Measurements from ENCODE around the gene TMED10.
A peak's percentile ranks its signal among the peaks of the same experiment; 100 is the strongest.

Gene TMED10

DNA sequence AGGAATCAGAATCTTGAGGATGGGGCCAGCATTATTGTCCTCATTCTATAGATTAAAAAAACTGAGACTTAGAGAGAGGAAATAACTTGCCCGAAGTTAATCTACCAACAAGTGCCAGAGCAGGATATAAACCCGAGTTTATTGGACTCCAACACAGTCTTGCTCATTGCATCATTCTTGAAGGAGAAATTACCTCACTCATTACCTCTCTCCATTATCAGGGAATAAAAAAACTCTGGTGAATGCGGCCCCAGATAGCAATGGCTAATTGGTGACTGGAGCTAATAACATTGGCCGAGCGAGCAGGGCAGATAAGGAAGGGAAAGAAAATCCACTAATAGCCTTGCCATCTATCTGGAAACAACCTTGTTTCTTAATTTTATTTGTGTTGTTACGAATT, 24.7 kb upstream of the TMED10 start:
- Histone ChIP-seq H3K27ac (ENCODE audit: extremely low read depth, low read depth, low read length) (no peak overlapping the region), H3K9me3 (ENCODE audit: control insufficient read depth, insufficient read depth, low read depth, low read length) (no peaks in the 10 kb centered on the region), H3K36me3 (ENCODE audit: control insufficient read depth in 2 of 2, insufficient read depth in 1 of 2, low read length in 2 of 2) (no peaks in the 10 kb centered on the region), H3K4me3 (ENCODE audit: low read depth, low read length) (no peak overlapping the region), H3K4me1 (ENCODE audit: control insufficient read depth, insufficient read depth, low read length) (no peaks in the 10 kb centered on the region)
- POLR2A ChIA-PET, result no interaction called here
- CTCF ChIA-PET, result no interaction called here
- TF ChIP-seq, protein P1, sequence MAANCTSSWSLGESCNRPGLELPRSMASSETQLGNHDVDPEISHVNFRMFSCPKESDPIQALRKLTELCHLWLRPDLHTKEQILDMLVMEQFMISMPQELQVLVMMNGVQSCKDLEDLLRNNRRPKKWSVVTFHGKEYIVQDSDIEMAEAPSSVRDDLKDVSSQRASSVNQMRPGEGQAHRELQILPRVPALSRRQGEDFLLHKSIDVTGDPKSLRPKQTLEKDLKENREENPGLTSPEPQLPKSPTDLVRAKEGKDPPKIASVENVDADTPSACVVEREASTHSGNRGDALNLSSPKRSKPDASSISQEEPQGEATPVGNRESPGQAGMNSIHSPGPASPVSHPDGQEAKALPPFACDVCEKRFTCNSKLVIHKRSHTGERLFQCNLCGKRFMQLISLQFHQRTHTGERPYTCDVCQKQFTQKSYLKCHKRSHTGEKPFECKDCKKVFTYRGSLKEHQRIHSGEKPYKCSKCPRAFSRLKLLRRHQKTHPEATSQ (tag by site-specific recombination; IDR thresholded peaks at IDR 0.05), result no peak
- TF ChIP-seq ZNF404 (tag by site-specific recombination; IDR thresholded peaks at IDR 0.05) (no peak), GFI1B (tag by site-specific recombination; IDR thresholded peaks at IDR 0.05) (no peak), ZNF311 (tag by site-specific recombination; IDR thresholded peaks at IDR 0.05; ENCODE audit: borderline replicate concordance) (no peak), ZBTB17 (tag by site-specific recombination; IDR thresholded peaks at IDR 0.05) (no peak), SCRT2 (tag by site-specific recombination; IDR thresholded peaks at IDR 0.05) (peak; percentile 65), SP7 (tag by site-specific recombination; IDR thresholded peaks at IDR 0.05) (no peak), ZBTB48 (tag by site-specific recombination; IDR thresholded peaks at IDR 0.05) (no peak), ZNF350 (tag by site-specific recombination; IDR thresholded peaks at IDR 0.05) (no peak), ZNF792 (tag by site-specific recombination; IDR thresholded peaks at IDR 0.05) (no peak), SETDB1 (IDR thresholded peaks at IDR 0.05; ENCODE audit: insufficient read length, low read length) (no peak), ZNF837 (tag by site-specific recombination; IDR thresholded peaks at IDR 0.05) (no peak), ZNF426 (tag by site-specific recombination; IDR thresholded peaks at IDR 0.05) (no peak), ZNF121 (tag by site-specific recombination; IDR thresholded peaks at IDR 0.05) (no peak), ZNF660 (tag by site-specific recombination; IDR thresholded peaks at IDR 0.05) (0 out of 2 replicates have a peak, but pooled peaks have one; percentile 21), ZNF610 (tag by site-specific recombination; IDR thresholded peaks at IDR 0.05; ENCODE audit: borderline replicate concordance) (no peak), ZNF10 (tag by site-specific recombination; IDR thresholded peaks at IDR 0.05) (peak; percentile 60; the same call in 1 of the 2 replicates), FEZF1 (tag by site-specific recombination; IDR thresholded peaks at IDR 0.05) (peak; percentile 44; the same call in 1 of the 2 replicates), ZNF600 (tag by site-specific recombination; IDR thresholded peaks at IDR 0.05) (0 out of 2 replicates have a peak, but pooled peaks have one; percentile 20)
- TF ChIP-seq, protein P2, sequence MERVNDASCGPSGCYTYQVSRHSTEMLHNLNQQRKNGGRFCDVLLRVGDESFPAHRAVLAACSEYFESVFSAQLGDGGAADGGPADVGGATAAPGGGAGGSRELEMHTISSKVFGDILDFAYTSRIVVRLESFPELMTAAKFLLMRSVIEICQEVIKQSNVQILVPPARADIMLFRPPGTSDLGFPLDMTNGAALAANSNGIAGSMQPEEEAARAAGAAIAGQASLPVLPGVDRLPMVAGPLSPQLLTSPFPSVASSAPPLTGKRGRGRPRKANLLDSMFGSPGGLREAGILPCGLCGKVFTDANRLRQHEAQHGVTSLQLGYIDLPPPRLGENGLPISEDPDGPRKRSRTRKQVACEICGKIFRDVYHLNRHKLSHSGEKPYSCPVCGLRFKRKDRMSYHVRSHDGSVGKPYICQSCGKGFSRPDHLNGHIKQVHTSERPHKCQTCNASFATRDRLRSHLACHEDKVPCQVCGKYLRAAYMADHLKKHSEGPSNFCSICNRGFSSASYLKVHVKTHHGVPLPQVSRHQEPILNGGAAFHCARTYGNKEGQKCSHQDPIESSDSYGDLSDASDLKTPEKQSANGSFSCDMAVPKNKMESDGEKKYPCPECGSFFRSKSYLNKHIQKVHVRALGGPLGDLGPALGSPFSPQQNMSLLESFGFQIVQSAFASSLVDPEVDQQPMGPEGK (tag by site-specific recombination; IDR thresholded peaks at IDR 0.05), result no peak
- TF ChIP-seq, protein P3, sequence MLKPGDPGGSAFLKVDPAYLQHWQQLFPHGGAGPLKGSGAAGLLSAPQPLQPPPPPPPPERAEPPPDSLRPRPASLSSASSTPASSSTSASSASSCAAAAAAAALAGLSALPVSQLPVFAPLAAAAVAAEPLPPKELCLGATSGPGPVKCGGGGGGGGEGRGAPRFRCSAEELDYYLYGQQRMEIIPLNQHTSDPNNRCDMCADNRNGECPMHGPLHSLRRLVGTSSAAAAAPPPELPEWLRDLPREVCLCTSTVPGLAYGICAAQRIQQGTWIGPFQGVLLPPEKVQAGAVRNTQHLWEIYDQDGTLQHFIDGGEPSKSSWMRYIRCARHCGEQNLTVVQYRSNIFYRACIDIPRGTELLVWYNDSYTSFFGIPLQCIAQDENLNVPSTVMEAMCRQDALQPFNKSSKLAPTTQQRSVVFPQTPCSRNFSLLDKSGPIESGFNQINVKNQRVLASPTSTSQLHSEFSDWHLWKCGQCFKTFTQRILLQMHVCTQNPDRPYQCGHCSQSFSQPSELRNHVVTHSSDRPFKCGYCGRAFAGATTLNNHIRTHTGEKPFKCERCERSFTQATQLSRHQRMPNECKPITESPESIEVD (tag by site-specific recombination; IDR thresholded peaks at IDR 0.05), result 0 out of 2 replicates have a peak, but pooled peaks have one; percentile 27
- TF ChIP-seq, protein P4, sequence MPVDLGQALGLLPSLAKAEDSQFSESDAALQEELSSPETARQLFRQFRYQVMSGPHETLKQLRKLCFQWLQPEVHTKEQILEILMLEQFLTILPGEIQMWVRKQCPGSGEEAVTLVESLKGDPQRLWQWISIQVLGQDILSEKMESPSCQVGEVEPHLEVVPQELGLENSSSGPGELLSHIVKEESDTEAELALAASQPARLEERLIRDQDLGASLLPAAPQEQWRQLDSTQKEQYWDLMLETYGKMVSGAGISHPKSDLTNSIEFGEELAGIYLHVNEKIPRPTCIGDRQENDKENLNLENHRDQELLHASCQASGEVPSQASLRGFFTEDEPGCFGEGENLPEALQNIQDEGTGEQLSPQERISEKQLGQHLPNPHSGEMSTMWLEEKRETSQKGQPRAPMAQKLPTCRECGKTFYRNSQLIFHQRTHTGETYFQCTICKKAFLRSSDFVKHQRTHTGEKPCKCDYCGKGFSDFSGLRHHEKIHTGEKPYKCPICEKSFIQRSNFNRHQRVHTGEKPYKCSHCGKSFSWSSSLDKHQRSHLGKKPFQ (tag by site-specific recombination; IDR thresholded peaks at IDR 0.05), result no peak
- TF ChIP-seq, protein P5, sequence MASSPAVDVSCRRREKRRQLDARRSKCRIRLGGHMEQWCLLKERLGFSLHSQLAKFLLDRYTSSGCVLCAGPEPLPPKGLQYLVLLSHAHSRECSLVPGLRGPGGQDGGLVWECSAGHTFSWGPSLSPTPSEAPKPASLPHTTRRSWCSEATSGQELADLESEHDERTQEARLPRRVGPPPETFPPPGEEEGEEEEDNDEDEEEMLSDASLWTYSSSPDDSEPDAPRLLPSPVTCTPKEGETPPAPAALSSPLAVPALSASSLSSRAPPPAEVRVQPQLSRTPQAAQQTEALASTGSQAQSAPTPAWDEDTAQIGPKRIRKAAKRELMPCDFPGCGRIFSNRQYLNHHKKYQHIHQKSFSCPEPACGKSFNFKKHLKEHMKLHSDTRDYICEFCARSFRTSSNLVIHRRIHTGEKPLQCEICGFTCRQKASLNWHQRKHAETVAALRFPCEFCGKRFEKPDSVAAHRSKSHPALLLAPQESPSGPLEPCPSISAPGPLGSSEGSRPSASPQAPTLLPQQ (tag by site-specific recombination; IDR thresholded peaks at IDR 0.05), result no peak
- TF ChIP-seq, protein P6, sequence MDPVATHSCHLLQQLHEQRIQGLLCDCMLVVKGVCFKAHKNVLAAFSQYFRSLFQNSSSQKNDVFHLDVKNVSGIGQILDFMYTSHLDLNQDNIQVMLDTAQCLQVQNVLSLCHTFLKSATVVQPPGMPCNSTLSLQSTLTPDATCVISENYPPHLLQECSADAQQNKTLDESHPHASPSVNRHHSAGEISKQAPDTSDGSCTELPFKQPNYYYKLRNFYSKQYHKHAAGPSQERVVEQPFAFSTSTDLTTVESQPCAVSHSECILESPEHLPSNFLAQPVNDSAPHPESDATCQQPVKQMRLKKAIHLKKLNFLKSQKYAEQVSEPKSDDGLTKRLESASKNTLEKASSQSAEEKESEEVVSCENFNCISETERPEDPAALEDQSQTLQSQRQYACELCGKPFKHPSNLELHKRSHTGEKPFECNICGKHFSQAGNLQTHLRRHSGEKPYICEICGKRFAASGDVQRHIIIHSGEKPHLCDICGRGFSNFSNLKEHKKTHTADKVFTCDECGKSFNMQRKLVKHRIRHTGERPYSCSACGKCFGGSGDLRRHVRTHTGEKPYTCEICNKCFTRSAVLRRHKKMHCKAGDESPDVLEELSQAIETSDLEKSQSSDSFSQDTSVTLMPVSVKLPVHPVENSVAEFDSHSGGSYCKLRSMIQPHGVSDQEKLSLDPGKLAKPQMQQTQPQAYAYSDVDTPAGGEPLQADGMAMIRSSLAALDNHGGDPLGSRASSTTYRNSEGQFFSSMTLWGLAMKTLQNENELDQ (tag by site-specific recombination; IDR thresholded peaks at IDR 0.05; ENCODE audit: low read depth), result no peak
- TF ChIP-seq, protein P7, sequence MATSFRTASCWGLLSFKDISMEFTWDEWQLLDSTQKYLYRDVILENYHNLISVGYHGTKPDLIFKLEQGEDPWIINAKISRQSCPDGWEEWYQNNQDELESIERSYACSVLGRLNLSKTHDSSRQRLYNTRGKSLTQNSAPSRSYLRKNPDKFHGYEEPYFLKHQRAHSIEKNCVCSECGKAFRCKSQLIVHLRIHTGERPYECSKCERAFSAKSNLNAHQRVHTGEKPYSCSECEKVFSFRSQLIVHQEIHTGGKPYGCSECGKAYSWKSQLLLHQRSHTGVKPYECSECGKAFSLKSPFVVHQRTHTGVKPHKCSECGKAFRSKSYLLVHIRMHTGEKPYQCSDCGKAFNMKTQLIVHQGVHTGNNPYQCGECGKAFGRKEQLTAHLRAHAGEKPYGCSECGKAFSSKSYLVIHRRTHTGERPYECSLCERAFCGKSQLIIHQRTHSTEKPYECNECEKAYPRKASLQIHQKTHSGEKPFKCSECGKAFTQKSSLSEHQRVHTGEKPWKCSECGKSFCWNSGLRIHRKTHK (tag by site-specific recombination; IDR thresholded peaks at IDR 0.05), result no peak
